ENCODE results near the gene RAB9A.

DNA sequence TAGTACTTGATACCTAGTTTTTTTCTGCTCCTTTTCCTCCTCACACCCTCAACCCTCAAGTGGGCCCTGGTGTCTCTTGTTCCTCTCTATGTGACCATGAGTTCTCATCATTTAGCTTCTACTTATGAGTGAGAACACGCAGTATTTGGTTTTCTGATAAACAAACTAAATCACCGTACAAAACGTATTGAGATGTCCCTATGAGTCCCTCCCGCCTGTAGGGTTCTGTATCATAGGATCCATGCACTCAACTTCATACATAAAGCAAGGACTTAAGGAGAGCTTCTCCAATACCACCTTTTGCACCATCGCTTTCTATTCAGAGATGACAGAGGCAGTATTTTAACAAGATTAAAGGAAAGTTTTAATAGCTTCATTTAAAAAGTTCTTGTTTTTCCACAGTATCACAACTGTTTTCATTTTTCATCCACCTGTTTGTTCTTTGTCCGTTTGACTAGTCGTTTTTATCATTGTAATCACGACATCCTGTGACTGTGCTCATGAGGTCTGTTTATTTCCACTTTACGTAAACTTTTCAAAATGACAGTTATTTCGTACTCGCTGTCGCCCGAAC, 457 bp upstream of the RAB9A start:
- TF ChIP-seq, protein P1, sequence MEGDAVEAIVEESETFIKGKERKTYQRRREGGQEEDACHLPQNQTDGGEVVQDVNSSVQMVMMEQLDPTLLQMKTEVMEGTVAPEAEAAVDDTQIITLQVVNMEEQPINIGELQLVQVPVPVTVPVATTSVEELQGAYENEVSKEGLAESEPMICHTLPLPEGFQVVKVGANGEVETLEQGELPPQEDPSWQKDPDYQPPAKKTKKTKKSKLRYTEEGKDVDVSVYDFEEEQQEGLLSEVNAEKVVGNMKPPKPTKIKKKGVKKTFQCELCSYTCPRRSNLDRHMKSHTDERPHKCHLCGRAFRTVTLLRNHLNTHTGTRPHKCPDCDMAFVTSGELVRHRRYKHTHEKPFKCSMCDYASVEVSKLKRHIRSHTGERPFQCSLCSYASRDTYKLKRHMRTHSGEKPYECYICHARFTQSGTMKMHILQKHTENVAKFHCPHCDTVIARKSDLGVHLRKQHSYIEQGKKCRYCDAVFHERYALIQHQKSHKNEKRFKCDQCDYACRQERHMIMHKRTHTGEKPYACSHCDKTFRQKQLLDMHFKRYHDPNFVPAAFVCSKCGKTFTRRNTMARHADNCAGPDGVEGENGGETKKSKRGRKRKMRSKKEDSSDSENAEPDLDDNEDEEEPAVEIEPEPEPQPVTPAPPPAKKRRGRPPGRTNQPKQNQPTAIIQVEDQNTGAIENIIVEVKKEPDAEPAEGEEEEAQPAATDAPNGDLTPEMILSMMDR (IDR thresholded peaks at IDR 0.05), result no peak
- TF ChIP-seq POLR2A (IDR thresholded peaks at IDR 0.05; ENCODE audit: low read depth), result no peak
